Prostate gland (tissue), 2 donors: Measurements from ENCODE around the gene MORN1. TPM values are rescaled to one million over a fixed set of nuclear protein-coding genes. Genes with fewer than 3 reads are reported as not detected.

Experiments
- DNase-seq: peaks from one replicate; pipeline ENCODE4 v3.0.0-alpha.2; 2019; ENCODE audit warnings: low spot score
- H3K27ac ChIP-seq, 2 donors: fragments of 200-600 bp; sonication (generic); 2 replicates each; pipeline ENCODE4 v1.5.1; 2017 to 2019
- H3K27me3 ChIP-seq: fragments of 200-600 bp; sonication (generic); replicated peaks from 2 replicates; pipeline ENCODE4 v1.5.1; 2019; ENCODE audit not compliant: insufficient read depth
- H3K36me3 ChIP-seq, 2 donors: fragments of 200-600 bp; sonication (generic); 1 replicate in 1 of 2; 2 replicates in 1 of 2; pipeline versions ENCODE4 v1.5.1 to v1.8.1; 2017 to 2019
- H3K4me1 ChIP-seq: fragments of 200-600 bp; sonication (generic); replicated peaks from 2 replicates; pipeline ENCODE4 v1.5.1; 2019
- H3K4me3 ChIP-seq, 2 donors: fragments of 200-600 bp; sonication (generic); 2 replicates each; pipeline ENCODE4 v1.5.1; 2017 to 2019
- H3K9me3 ChIP-seq: fragments of 200-600 bp; sonication (generic); 2 replicates; pipeline ENCODE4 v1.5.1; 2017
- POLR2A ChIP-seq: fragments of 450-650 bp; IDR thresholded peaks from one replicate; pipeline ENCODE4 v1.6.1; 2016; ENCODE audit warnings: antibody characterized with exemption, mild to moderate bottlenecking
- POLR2AphosphoS5 ChIP-seq: sonication (generic); formaldehyde crosslinking; IDR thresholded peaks from one replicate; pipeline ENCODE4 v1.6.1; 2017; ENCODE audit warnings: antibody characterized with exemption
- WGBS: methylation state at CpG from one replicate; pipeline ENCODE4 v1.1.5; 2018; 5-methylcytosine and 5-hydroxymethylcytosine counted together
- intact Hi-C: fragments of 100-400 bp; cut with DNase I; formaldehyde crosslinking; loops from one replicate; pipeline ENCODE4 v1.14.2; 2022
- total RNA-seq, 2 donors: library from RNA; depleted of rRNA; stranded (reverse); fragments of >200 nt; gene quantifications; one replicate each; pipeline ENCODE4 v1.1.0, GENCODE V29; 2016
- TF ChIP-seq, protein P1 (sequence below), 4 experiments: fragments of 200-600 bp in 2 of 4; fragments of 450-650 bp in 2 of 4; sonication (generic) in 2 of 4; IDR thresholded peaks; 1 replicate in 3 of 4; 2 replicates in 1 of 4; pipeline ENCODE4 v1.5.1; 2016 to 2019; ENCODE audit warnings: antibody characterized with exemption in 4 of 4, mild to moderate bottlenecking in 2 of 4, moderate library complexity in 2 of 4

Gene MORN1
- total RNA-seq, 2 donors from 2014 or later: 18.6 to 21.0 TPM

DNA sequence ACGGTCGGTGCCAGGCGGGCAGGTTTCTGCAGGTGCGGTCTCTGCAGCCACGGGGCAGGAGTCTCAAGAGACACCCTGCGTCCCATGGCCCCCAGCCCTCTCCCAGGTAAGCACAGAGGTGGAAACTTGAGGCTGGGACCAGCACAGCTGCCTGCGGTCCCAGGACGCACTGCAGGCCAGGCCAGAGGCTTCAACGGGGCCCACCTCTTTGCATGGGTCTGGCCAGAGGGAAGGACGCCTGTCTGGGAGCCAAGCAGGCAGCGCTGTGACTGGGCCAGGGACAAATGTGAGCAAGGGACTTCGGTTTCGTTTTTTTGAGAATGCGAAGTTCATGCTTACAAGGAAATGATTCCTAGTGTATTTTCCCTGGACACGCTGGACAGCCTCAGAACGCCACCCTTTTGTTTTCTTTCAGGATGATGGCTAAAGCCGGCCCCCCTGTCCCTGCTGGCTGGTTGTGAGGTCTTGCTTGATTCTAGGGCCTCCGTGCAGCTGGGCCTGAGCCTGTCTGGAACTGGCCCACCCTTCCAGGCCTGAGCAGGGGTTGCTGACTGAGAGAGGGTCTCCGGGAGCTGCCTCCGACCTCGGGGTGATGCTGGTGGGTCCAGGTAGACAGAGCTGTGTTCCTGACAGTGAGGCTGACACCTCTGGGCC lies 38.3 kb downstream of the MORN1 start:
- no peaks in the 10 kb centered on the region for H3K27me3 ChIP-seq
- WGBS: 29% methylated on average over 21 of the region's 21 CpGs
- DNase-seq: peak; percentile 72
- H3K27ac ChIP-seq: peak overlapping the region; percentile 57 to 74
- no peaks in the 10 kb centered on the region for H3K36me3 ChIP-seq
- intact Hi-C loops: no loop called here
- H3K9me3 ChIP-seq: no peaks in the 10 kb centered on the region
- no peak overlapping the region for H3K4me3 ChIP-seq
- peaks cover 6% of the 10 kb centered on the region for H3K4me1 ChIP-seq
- TF ChIP-seq, protein P1, sequence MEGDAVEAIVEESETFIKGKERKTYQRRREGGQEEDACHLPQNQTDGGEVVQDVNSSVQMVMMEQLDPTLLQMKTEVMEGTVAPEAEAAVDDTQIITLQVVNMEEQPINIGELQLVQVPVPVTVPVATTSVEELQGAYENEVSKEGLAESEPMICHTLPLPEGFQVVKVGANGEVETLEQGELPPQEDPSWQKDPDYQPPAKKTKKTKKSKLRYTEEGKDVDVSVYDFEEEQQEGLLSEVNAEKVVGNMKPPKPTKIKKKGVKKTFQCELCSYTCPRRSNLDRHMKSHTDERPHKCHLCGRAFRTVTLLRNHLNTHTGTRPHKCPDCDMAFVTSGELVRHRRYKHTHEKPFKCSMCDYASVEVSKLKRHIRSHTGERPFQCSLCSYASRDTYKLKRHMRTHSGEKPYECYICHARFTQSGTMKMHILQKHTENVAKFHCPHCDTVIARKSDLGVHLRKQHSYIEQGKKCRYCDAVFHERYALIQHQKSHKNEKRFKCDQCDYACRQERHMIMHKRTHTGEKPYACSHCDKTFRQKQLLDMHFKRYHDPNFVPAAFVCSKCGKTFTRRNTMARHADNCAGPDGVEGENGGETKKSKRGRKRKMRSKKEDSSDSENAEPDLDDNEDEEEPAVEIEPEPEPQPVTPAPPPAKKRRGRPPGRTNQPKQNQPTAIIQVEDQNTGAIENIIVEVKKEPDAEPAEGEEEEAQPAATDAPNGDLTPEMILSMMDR (IDR thresholded peaks at IDR 0.05): no peak
- TF ChIP-seq POLR2AphosphoS5: peak; percentile 34
- TF ChIP-seq POLR2A: no peak

GRCh38 chr1:2352341-2352896 lies 38.9 kb downstream of the MORN1 start:
- Histone ChIP-seq H3K4me1 (peaks cover 6% of the 10 kb centered on the region), H3K27ac (peak overlapping the region; percentile 57 to 74), H3K4me3 (no peak overlapping the region), H3K27me3 (no peaks in the 10 kb centered on the region), H3K9me3 (no peaks in the 10 kb centered on the region), H3K36me3 (no peaks in the 10 kb centered on the region)
- whole genome bisulfite sequencing: 76% methylated on average over 10 of the region's 11 CpGs
- TF ChIP-seq, protein P1 (IDR thresholded peaks at IDR 0.05): peak in 1 of 4 experiments; percentile 4
- TF ChIP-seq POLR2AphosphoS5: no peak
- intact Hi-C loops: no loop called here
- no peak for DNase-seq

- TF ChIP-seq, protein P1 (IDR thresholded peaks at IDR 0.05): no peak
- TF ChIP-seq POLR2A (no peak), POLR2AphosphoS5 (no peak)
- H3K36me3 ChIP-seq: no peaks in the 10 kb centered on the region
- peaks cover 6% of the 10 kb centered on the region for H3K4me1 ChIP-seq
- no peak for DNase-seq
- intact Hi-C loops: no loop called here
- H3K4me3 ChIP-seq: no peak overlapping the region
- H3K27me3 ChIP-seq: no peaks in the 10 kb centered on the region
- H3K27ac ChIP-seq: no peak overlapping the region
- H3K9me3 ChIP-seq: no peaks in the 10 kb centered on the region
- WGBS: 97% methylated on average over 8 of the region's 8 CpGs
These were observed 39.6 kb downstream of the MORN1 start for GRCh38 chr1:2351723-2352122.

DNA sequence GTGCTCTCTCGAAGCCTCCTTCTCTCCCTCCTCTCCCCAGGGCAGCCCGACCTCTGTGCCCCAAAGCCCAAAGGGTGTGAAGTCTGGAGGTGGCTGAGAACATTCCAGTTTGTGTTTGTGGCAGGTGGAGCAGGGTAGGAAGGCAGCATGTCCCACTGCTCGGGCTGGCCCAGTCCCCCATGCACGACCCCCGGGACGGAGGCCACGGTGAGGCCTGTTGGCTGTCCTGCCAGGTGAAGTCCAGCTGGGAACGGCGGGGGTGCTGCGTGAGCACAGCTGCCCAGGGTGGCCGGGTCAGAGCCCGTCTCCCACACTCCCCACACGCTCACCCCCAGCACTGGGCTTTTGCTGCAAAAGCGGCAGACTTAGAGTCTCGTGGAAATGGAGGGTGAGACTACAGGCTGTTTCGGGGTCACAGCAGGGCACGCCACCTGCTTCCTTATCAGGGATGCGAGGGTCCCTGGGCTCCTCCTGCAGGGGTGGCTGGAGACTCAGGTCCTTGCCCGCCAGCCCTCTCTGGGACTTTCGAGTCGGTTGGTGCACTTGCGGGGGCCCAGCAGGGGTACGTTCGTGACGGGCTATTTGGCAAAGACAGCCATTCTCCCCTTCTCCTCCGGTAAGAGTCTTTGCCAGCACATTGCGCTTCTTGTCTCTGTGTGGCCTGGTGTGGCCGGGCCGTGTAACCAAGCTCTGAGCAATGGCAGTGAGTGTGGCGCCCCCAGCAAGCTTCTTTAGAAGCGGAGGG lies 40.3 kb downstream of the MORN1 start:
- 86% methylated on average over 29 of the region's 31 CpGs for WGBS
- intact Hi-C loops: no loop called here

More for the DNA sequence above, 40.3 kb downstream of the MORN1 start:
- DNase-seq: no peak
- no peaks in the 10 kb centered on the region for H3K36me3 ChIP-seq
- no peak overlapping the region for H3K27ac ChIP-seq
- H3K27me3 ChIP-seq: no peaks in the 10 kb centered on the region
- H3K4me3 ChIP-seq: no peak overlapping the region
- H3K4me1 ChIP-seq: peaks cover 6% of the 10 kb centered on the region
- H3K9me3 ChIP-seq: no peaks in the 10 kb centered on the region
- TF ChIP-seq, protein P1 (IDR thresholded peaks at IDR 0.05): no peak
- TF ChIP-seq POLR2A (no peak), POLR2AphosphoS5 (no peak)
